ENCODE results near the gene APBA1. TPM values are rescaled to one million over a fixed set of nuclear protein-coding genes. Genes with fewer than 3 reads are reported as not detected.

The APBA1 gene
- total RNA-seq, 1 donor from 2014 or later: 8.7 TPM

- no peaks in the 10 kb centered on the region for H3K4me1 ChIP-seq
- H3K27ac ChIP-seq: no peak overlapping the region
- no peak overlapping the region for H3K4me3 ChIP-seq
- no peaks in the 10 kb centered on the region for H3K9me3 ChIP-seq
- no peak for DNase-seq (ENCODE audit: low spot score in 2 of 2)
- no peaks in the 10 kb centered on the region for H3K27me3 ChIP-seq
- no peak for TF ChIP-seq CTCF (IDR thresholded peaks at IDR 0.05)
- no peaks in the 10 kb centered on the region for H3K36me3 ChIP-seq
- intact Hi-C loops (cut with DNase I): no loop called here
Measured at GRCh38 chr9:69621730-69622460, 50.3 kb downstream of the APBA1 start.

GRCh38 chr9:69620731-69621130 lies 51.4 kb downstream of the APBA1 start:
- TF ChIP-seq CTCF (IDR thresholded peaks at IDR 0.05): no peak
- H3K9me3 ChIP-seq: no peaks in the 10 kb centered on the region
- H3K27ac ChIP-seq: no peak overlapping the region
- intact Hi-C loops (cut with DNase I): no loop called here
- no peak overlapping the region for H3K4me3 ChIP-seq
- DNase-seq (ENCODE audit: low spot score in 2 of 2): no peak
- no peaks in the 10 kb centered on the region for H3K4me1 ChIP-seq
- no peaks in the 10 kb centered on the region for H3K27me3 ChIP-seq
- no peaks in the 10 kb centered on the region for H3K36me3 ChIP-seq

- TF ChIP-seq CTCF (IDR thresholded peaks at IDR 0.05): no peak
- intact Hi-C loops (cut with DNase I): no loop called here
- Histone ChIP-seq H3K27ac (no peak overlapping the region), H3K27me3 (no peaks in the 10 kb centered on the region), H3K4me1 (no peaks in the 10 kb centered on the region), H3K36me3 (no peaks in the 10 kb centered on the region), H3K4me3 (no peak overlapping the region), H3K9me3 (no peaks in the 10 kb centered on the region)
- no peak for DNase-seq (ENCODE audit: low spot score in 2 of 2)
Measured at GRCh38 chr9:69619233-69619632, 52.9 kb downstream of the APBA1 start.

GRCh38 chr9:69617006-69617405 lies 55.2 kb downstream of the APBA1 start:
- Histone ChIP-seq H3K27me3 (no peaks in the 10 kb centered on the region), H3K36me3 (no peaks in the 10 kb centered on the region), H3K4me3 (no peak overlapping the region), H3K9me3 (no peaks in the 10 kb centered on the region), H3K27ac (no peak overlapping the region), H3K4me1 (no peaks in the 10 kb centered on the region)
- no peak for DNase-seq (ENCODE audit: low spot score in 2 of 2)
- TF ChIP-seq CTCF (IDR thresholded peaks at IDR 0.05): no peak
- intact Hi-C loops (cut with DNase I): no loop called here

- H3K4me1 ChIP-seq: no peaks in the 10 kb centered on the region
- intact Hi-C loops (cut with DNase I): no loop called here
- DNase-seq (ENCODE audit: low spot score in 2 of 2): no peak
- H3K9me3 ChIP-seq: no peaks in the 10 kb centered on the region
- no peak overlapping the region for H3K4me3 ChIP-seq
- H3K27ac ChIP-seq: no peak overlapping the region
- no peak for TF ChIP-seq CTCF (IDR thresholded peaks at IDR 0.05)
- H3K27me3 ChIP-seq: no peaks in the 10 kb centered on the region
- no peaks in the 10 kb centered on the region for H3K36me3 ChIP-seq
Measured at GRCh38 chr9:69615880-69616279, 56.3 kb downstream of the APBA1 start.

- H3K36me3 ChIP-seq: no peaks in the 10 kb centered on the region
- TF ChIP-seq CTCF (IDR thresholded peaks at IDR 0.05): no peak
Measured at GRCh38 chr9:69611221-69611620, 61.0 kb downstream of the APBA1 start.

More at GRCh38 chr9:69611221-69611620, 61.0 kb downstream of the APBA1 start:
- Histone ChIP-seq H3K4me1 (no peaks in the 10 kb centered on the region), H3K27ac (no peak overlapping the region), H3K9me3 (no peaks in the 10 kb centered on the region), H3K27me3 (no peaks in the 10 kb centered on the region), H3K4me3 (no peak overlapping the region)
- intact Hi-C loops (cut with DNase I): no loop called here
- DNase-seq (ENCODE audit: low spot score in 2 of 2): no peak

Measured in ascending aorta (tissue), 2 donors.